Measurements from ENCODE around the gene B3GNT2. TPM values are rescaled to one million over a fixed set of nuclear protein-coding genes. Genes with fewer than 3 reads are reported as not detected.

Gene B3GNT2
- total and polyA plus RNA-seq, 2 donors (not counting 3 experiments of a cell fraction or from before 2014, with no cell fraction given): 9.5 to 21.2 TPM

- dilution Hi-C loops (cut with MboI; ENCODE audit: extremely low pct_ligation_motif_present, low sequenced_read_pairs): no loop called here
- peaks cover 2% of the 10 kb centered on the region for H3K4me1 ChIP-seq (ENCODE audit: control insufficient read depth, extremely low read depth, insufficient read depth, low read length)
- DNase-seq (ENCODE audit: low read depth, low spot score) (no peak), FAIRE-seq (no peak)
- no peak overlapping the region for H3K9ac ChIP-seq (replicated peaks; ENCODE audit: extremely low read depth, insufficient read depth, low read length)
- H3K9me1 ChIP-seq (replicated peaks; ENCODE audit: control insufficient read depth, extremely low read depth, insufficient read depth, low read length): no peaks in the 10 kb centered on the region
- intact Hi-C loops (cut with micrococcal nuclease): no loop called here
- no TSS peak for BruUV-seq (replicated peaks)
- no peaks in the 10 kb centered on the region for H4K20me1 ChIP-seq (replicated peaks; ENCODE audit: control insufficient read depth, extremely low read depth, insufficient read depth, low read length)
- no peaks in the 10 kb centered on the region for H3K36me3 ChIP-seq (ENCODE audit: control insufficient read depth in 2 of 2, extremely low read depth in 1 of 2, insufficient read depth in 2 of 2, low read length in 2 of 2)
- no peak overlapping the region for H2AFZ ChIP-seq (ENCODE audit: low read depth, low read length)
- H3K4me3 ChIP-seq (replicated peaks in 1 of 3; ENCODE audit: insufficient read depth in 1 of 3, low read depth in 1 of 3, low read length in 3 of 3): no peak overlapping the region
- no peaks in the 10 kb centered on the region for H3K79me2 ChIP-seq (ENCODE audit: control insufficient read depth, insufficient read depth, low read length)
- no peaks in the 10 kb centered on the region for H3K9me3 ChIP-seq (replicated peaks; ENCODE audit: control insufficient read depth, insufficient read depth, low read length)
- POLR2A ChIA-PET: no interaction called here
- no peaks in the 10 kb centered on the region for H3K27me3 ChIP-seq (ENCODE audit: control insufficient read depth in 2 of 2, insufficient read depth in 2 of 2, low read length in 2 of 2)
- no peak overlapping the region for H3K4me2 ChIP-seq (ENCODE audit: insufficient read depth, low read length)
- TF ChIP-seq MYC (IDR thresholded peaks at IDR 0.05; ENCODE audit: low read depth, low read length): no peak
- no peak for TF ChIP-seq JUN (IDR thresholded peaks at IDR 0.05; ENCODE audit: borderline replicate concordance, insufficient read depth, insufficient read length, low read depth)
- TF ChIP-seq POLR2AphosphoS5 (IDR thresholded peaks at IDR 0.05; ENCODE audit: insufficient read depth, low read depth, low read length): no peak
- no peak for TF ChIP-seq EZH2 (IDR thresholded peaks at IDR 0.05; ENCODE audit: borderline replicate concordance, low read depth, low read length, severe bottlenecking)
- TF ChIP-seq, protein P1, sequence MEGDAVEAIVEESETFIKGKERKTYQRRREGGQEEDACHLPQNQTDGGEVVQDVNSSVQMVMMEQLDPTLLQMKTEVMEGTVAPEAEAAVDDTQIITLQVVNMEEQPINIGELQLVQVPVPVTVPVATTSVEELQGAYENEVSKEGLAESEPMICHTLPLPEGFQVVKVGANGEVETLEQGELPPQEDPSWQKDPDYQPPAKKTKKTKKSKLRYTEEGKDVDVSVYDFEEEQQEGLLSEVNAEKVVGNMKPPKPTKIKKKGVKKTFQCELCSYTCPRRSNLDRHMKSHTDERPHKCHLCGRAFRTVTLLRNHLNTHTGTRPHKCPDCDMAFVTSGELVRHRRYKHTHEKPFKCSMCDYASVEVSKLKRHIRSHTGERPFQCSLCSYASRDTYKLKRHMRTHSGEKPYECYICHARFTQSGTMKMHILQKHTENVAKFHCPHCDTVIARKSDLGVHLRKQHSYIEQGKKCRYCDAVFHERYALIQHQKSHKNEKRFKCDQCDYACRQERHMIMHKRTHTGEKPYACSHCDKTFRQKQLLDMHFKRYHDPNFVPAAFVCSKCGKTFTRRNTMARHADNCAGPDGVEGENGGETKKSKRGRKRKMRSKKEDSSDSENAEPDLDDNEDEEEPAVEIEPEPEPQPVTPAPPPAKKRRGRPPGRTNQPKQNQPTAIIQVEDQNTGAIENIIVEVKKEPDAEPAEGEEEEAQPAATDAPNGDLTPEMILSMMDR (IDR thresholded peaks at IDR 0.05; ENCODE audit: extremely low read depth in 1 of 2, insufficient read depth in 1 of 2, low read depth in 1 of 2, low read length in 2 of 2): no peak
- TF ChIP-seq POLR2A (IDR thresholded peaks at IDR 0.05; ENCODE audit: low read depth, low read length): no peak
- TF ChIP-seq GATA2 (IDR thresholded peaks at IDR 0.05; ENCODE audit: insufficient read depth, insufficient read length, low read depth, low read length): no peak
- no peak for TF ChIP-seq MAX (IDR thresholded peaks at IDR 0.05; ENCODE audit: insufficient read depth, insufficient read length)
- no peak for TF ChIP-seq FOS (IDR thresholded peaks at IDR 0.05; ENCODE audit: borderline replicate concordance, insufficient read depth, low read length)
- CTCF ChIA-PET: no interaction called here
- no peak overlapping the region for H3K27ac ChIP-seq (ENCODE audit: insufficient read depth, low read depth, low read length)
Measured at GRCh38 chr2:62152000-62152399, 43.9 kb upstream of the B3GNT2 start.
